Suprapubic skin (tissue), 4 donors: ENCODE results near the gene PFN3. TPM values are rescaled to one million over a fixed set of nuclear protein-coding genes. Genes with fewer than 3 reads are reported as not detected.
A peak's percentile ranks its signal among the peaks of the same experiment; 100 is the strongest.

Experiments
- DNase-seq, 2 donors: peaks; one replicate each; pipeline ENCODE4 v3.0.0-alpha.2; 2019; ENCODE audit warnings: low spot score in 2 of 2
- H3K27ac ChIP-seq: fragments of 200-600 bp; sonication (generic); one replicate; pipeline ENCODE4 v1.5.1; 2019
- H3K27me3 ChIP-seq: fragments of 200-600 bp; sonication (generic); one replicate; pipeline ENCODE4 v1.5.1; 2019
- H3K36me3 ChIP-seq: fragments of 200-600 bp; sonication (generic); one replicate; pipeline ENCODE4 v1.5.1; 2019
- H3K4me1 ChIP-seq: fragments of 200-600 bp; sonication (generic); one replicate; pipeline ENCODE4 v1.5.1; 2019
- H3K4me3 ChIP-seq: fragments of 200-600 bp; sonication (generic); one replicate; pipeline ENCODE4 v1.5.1; 2019; ENCODE audit warnings: mild to moderate bottlenecking
- H3K9me3 ChIP-seq: fragments of 200-600 bp; sonication (generic); one replicate; pipeline ENCODE4 v1.5.1; 2019
- CTCF ChIP-seq, 2 donors: fragments of 200-600 bp in 1 of 2; fragments of 450-650 bp in 1 of 2; sonication (generic) in 1 of 2; IDR thresholded peaks; one replicate each; pipeline ENCODE4 v1.5.1; 2016 to 2019; ENCODE audit warnings: antibody characterized with exemption in 2 of 2, mild to moderate bottlenecking in 1 of 2, moderate library complexity in 1 of 2
- EP300 ChIP-seq: sonication (generic); formaldehyde crosslinking; IDR thresholded peaks from one replicate; pipeline ENCODE4 v1.6.1; 2017; ENCODE audit warnings: antibody characterized with exemption
- POLR2A ChIP-seq, 2 donors: fragments of 450-650 bp; IDR thresholded peaks; one replicate each; pipeline ENCODE4 v1.6.1; 2017; ENCODE audit warnings: antibody characterized with exemption in 2 of 2, mild to moderate bottlenecking in 2 of 2, moderate library complexity in 2 of 2
- POLR2AphosphoS5 ChIP-seq, 3 donors: sonication (generic); formaldehyde crosslinking; IDR thresholded peaks; one replicate each; pipeline ENCODE4 v1.6.1; 2017; ENCODE audit warnings: antibody characterized with exemption in 3 of 3
- WGBS: methylation state at CpG from one replicate; pipeline ENCODE4 v1.1.5; 2018; 5-methylcytosine and 5-hydroxymethylcytosine counted together
- total RNA-seq, 4 donors: library from RNA; depleted of rRNA; stranded (reverse); fragments of >200 nt; gene quantifications; one replicate each; pipeline ENCODE4 v1.1.0, GENCODE V29; 2016

The PFN3 gene
- total RNA-seq, 4 donors from 2014 or later = not detected

GRCh38 chr5:177427211-177427822, 26.9 kb upstream of the PFN3 start:
- DNase-seq = no peak
- WGBS = 5% methylated on average over 9 of the region's 11 CpGs
- H3K4me3 ChIP-seq = peak overlapping the region; percentile 87
- peaks cover 8% of the 10 kb centered on the region for H3K36me3 ChIP-seq
- H3K9me3 ChIP-seq = no peaks in the 10 kb centered on the region
- no peaks in the 10 kb centered on the region for H3K27me3 ChIP-seq
- peak overlapping the region; percentile 92 for H3K27ac ChIP-seq
- H3K4me1 ChIP-seq = peaks cover 62% of the 10 kb centered on the region
- no peak for TF ChIP-seq EP300
- TF ChIP-seq POLR2A (IDR thresholded peaks at IDR 0.05) = no peak
- no peak for TF ChIP-seq CTCF (IDR thresholded peaks at IDR 0.05)
- no peak for TF ChIP-seq POLR2AphosphoS5 (IDR thresholded peaks at IDR 0.05)

- peak in 1 of 2 donors; percentile 80 for DNase-seq
- H3K27ac ChIP-seq = peak within 1 kb of the TSS; percentile 92
- TF ChIP-seq EP300 = no peak
- no peak for TF ChIP-seq CTCF (IDR thresholded peaks at IDR 0.05)
- TF ChIP-seq POLR2A (IDR thresholded peaks at IDR 0.05) = peak; percentile 55 to 87
- H3K4me3 ChIP-seq = peak within 1 kb of the TSS; percentile 87
- peaks cover 56% of the 10 kb centered on the region for H3K4me1 ChIP-seq
- H3K9me3 ChIP-seq = no peaks in the 10 kb centered on the region
- no peaks in the 10 kb centered on the region for H3K27me3 ChIP-seq
- peaks cover 5% of the 10 kb centered on the region for H3K36me3 ChIP-seq
- WGBS = 1% methylated on average over 39 of the region's 82 CpGs
Observed at GRCh38 chr5:177426566-177427210, 26.2 kb upstream of the PFN3 start, which contains the start of gene GRK6. GRK6 (plus strand) TSS chr5:177426676; CDS start chr5:177426846, 170 bp downstream.

GRCh38 chr5:177425801-177426565, 25.5 kb upstream of the PFN3 start:
- Histone ChIP-seq H3K27me3 (no peaks in the 10 kb centered on the region), H3K9me3 (no peaks in the 10 kb centered on the region), H3K27ac (peak overlapping the region; percentile 88), H3K4me1 (peaks cover 49% of the 10 kb centered on the region), H3K36me3 (peaks cover 2% of the 10 kb centered on the region), H3K4me3 (peak overlapping the region; percentile 87)
- peak; percentile 100 for DNase-seq
- TF ChIP-seq POLR2AphosphoS5 (IDR thresholded peaks at IDR 0.05) (peak in 2 of 3 donors; percentile 38 to 51), EP300 (no peak), CTCF (IDR thresholded peaks at IDR 0.05) (no peak), POLR2A (IDR thresholded peaks at IDR 0.05) (peak; percentile 9 to 31)
- under 1% methylated on average over 34 of the region's 52 CpGs for WGBS

- peaks cover 42% of the 10 kb centered on the region for H3K4me1 ChIP-seq
- WGBS = 50% methylated on average over 13 of the region's 13 CpGs
- peak overlapping the region; percentile 87 for H3K4me3 ChIP-seq
- TF ChIP-seq CTCF (IDR thresholded peaks at IDR 0.05) = no peak
- TF ChIP-seq POLR2AphosphoS5 (IDR thresholded peaks at IDR 0.05) = no peak
- TF ChIP-seq EP300 = no peak
- no peak for TF ChIP-seq POLR2A (IDR thresholded peaks at IDR 0.05)
- H3K27ac ChIP-seq = peak overlapping the region; percentile 88
- no peak for DNase-seq
- no peaks in the 10 kb centered on the region for H3K27me3 ChIP-seq
- no peaks in the 10 kb centered on the region for H3K36me3 ChIP-seq
- no peaks in the 10 kb centered on the region for H3K9me3 ChIP-seq
Observed at GRCh38 chr5:177425196-177425800, 24.8 kb upstream of the PFN3 start.
